ENCODE measurements around the gene SOWAHD.
A peak's percentile ranks its signal among the peaks of the same experiment; 100 is the strongest.
"Not testable (repeated sequence)": the region's sequence is repeated elsewhere in the genome, so short reads cannot be mapped to it uniquely, and the experiment has no call there.

The SOWAHD gene

GRCh38 chrX:119759248-119759766 lies 919 bp downstream of the SOWAHD start:
- DNase-seq = no peak

- no peak for DNase-seq
Measured at GRCh38 chrX:119760026-119760877, 1.9 kb downstream of the SOWAHD start.

- no peak for DNase-seq
Measured at GRCh38 chrX:119762718-119763117, 4.3 kb downstream of the SOWAHD start.

DNA sequence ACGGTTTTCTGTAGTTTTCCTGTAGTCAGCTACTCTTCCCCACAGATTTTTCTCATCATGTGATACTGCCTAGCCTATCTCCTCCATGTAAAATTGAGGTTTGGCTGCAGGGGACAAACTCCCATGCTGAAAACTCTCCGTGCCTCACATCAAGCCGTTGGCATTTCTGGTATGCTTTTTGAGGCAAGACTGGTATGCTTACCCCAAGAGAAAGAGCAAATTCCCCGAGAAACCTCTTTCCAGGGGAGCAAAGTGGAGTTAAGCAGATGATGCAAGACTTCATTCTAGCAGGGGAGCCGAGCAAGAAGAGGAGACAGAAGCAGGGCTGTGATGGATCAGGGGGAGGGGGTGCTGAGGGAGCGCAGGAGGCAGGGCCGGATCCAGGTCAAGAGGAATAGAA lies 4.8 kb downstream of the SOWAHD start:
- DNase-seq = no peak

GRCh38 chrX:119763836-119764387 lies 5.5 kb downstream of the SOWAHD start:
- DNase-seq = no peak

DNA sequence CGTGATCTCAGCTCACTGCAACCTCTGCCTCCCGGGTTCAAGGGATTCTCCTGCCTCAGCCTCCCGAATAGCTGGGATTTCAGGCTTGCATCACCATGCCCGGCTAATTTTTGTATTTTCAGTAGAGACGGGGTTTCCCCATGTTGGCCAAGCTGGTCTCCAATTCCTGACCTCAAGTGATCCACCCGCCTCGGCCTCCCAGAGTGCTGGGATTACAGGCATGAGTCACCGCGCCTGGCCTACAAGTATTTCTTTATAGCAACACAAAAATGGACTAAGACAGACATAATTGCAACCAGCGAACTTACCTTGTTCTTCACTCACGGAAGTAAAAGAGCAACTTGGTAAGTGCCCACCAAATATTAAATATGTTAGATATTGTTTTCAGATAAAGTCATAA lies 10.0 kb downstream of the SOWAHD start:
- not testable (repeated sequence) for DNase-seq

DNA sequence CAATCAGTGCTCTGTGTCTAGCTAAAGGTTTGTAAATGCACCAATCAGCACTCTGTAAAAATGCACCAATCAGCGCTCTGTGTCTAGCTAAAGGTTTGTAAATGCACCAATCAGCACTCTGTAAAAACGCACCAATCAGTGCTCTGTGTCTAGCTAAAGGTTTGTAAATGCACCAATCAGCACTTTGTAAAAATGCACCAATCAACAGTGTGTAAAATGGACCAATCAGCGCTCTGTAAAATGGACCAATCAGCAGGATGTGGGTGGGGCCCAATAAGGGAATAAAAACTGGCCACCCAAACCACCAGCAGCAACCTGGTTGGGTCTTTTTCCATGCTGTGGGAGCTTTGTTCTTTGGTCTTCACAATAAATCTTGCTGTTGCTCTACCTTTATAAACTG lies 11.0 kb downstream of the SOWAHD start:
- not testable (repeated sequence) for DNase-seq

DNA sequence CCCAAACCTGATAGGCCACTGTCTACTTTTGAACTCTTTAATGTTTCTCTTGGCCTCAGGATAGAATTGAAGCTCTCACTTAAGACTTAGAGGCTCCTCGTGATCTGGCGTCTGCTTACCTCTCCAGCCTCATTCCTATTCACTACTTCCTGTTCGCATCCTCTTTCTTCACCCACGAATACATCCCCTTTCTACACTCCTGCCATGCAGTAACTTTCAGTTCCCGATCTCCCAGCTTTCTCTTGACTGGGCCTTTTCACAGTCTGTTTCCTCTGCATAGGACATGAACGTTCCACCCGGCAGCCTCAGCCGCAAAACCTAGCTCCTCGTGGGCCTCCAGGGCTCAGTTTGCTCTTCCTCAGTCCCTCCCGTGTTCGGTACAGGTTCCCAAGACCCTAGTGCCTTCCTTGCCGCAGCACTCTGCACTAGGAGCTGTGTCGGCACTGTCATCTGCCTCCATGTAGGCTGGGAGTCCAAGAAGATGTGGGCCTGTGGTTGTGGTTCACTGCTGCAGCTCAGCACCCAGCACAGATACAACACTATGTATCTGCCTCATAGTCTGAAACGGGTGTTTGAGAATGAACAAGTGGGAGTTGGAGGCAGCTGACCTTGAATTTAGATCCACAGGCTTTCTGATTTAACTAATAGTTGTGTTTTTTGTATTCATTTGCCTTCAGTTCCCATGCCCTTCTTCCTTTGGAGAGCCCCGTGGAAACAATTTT lies 17.3 kb downstream of the SOWAHD start:
- no peak for DNase-seq

- no peak for DNase-seq
Measured at GRCh38 chrX:119778829-119779228, 20.4 kb downstream of the SOWAHD start.

GRCh38 chrX:119783026-119783425 lies 24.6 kb downstream of the SOWAHD start:
- DNase-seq = no peak

- DNase-seq = no peak
Measured at GRCh38 chrX:119784747-119785446, 26.5 kb downstream of the SOWAHD start.

- peak; percentile 13 for DNase-seq
Measured at GRCh38 chrX:119790977-119791436, 32.6 kb downstream of the SOWAHD start.

GRCh38 chrX:119791437-119792231 lies 33.2 kb downstream of the SOWAHD start, which contains the start of gene RPL39:
Gene RPL39 (minus strand): TSS chrX:119791630. CDS start chrX:119791576, 54 bp downstream.
- peak; percentile 91 for DNase-seq

DNA sequence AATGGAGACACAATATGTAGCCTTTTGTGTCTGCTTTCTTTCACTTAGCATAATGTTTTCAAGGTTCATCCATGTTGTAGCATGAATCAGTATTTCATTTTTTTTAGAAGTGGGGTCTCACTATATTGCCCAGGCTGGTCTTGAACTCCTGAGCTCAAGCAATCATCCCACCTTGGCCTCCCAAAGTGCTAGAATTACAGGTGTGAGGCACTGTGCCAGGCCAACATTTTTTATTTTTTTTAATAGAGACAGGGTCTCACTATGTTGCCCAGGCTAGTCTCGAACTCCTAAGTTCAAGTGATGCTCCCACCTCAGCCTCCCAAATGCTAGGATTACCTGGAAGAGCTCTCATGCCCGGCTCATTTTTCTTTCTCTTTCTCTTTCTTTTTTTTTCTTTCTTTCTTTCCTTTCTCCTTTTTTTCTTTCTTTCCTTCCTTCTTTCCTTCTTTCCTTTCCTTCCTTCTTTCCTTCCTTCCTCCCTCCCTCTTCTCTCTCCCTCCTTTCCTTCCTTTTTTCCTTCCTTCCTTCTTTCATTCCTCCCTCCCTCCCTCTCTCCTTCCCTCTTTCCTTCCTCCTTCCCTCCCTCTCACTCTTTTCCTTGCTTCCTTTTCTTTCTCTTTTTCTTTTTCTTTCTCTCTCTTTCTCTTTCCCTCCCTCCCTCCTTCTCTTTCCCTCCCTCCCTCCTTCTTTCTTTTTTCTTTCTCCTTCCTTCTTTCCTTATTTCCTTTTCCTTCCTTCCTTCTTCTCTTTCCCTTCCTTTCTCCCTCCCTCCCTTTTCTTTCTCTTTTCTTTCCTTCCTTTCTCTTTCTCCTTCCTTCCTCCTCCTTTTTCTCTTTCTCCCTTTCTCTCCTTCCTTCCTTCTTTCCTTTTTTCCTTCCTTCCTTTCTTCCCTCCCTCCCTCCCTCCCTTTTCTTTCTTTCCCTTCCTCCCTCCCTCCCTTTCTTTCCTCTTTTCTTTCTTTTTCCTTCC lies 43.1 kb downstream of the SOWAHD start:
- DNase-seq = no peak

GRCh38 chrX:119802546-119802945 lies 44.2 kb downstream of the SOWAHD start:
- DNase-seq = no peak

GRCh38 chrX:119808461-119808860 lies 50.1 kb downstream of the SOWAHD start:
- not testable (repeated sequence) for DNase-seq

DNA sequence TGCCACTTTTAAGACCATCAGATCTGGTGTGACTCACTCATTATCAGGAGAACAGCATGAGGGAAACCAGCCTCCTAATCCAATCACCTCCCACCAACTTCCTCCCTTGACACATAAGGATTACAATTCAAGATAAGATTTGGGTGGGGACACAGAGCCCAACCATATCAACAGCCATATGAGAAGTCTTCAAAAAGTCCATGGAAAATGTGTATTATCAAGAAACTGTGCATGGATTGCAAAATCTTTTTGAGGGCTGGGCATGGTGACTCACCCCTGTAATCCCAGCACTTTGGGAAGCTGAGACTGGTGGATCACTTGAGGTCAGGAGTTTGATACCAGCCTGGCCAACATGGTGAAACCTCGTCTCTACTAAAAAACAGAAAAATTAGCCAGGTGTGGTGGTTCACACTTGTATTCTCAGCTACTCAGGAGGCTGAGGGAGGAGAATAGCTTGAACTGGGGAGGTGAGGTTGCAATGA lies 50.8 kb downstream of the SOWAHD start:
- no peak for DNase-seq

Data from NCI-H1436 (cell line).